ENCODE results near the gene CELF2.

The CELF2 gene

DNA sequence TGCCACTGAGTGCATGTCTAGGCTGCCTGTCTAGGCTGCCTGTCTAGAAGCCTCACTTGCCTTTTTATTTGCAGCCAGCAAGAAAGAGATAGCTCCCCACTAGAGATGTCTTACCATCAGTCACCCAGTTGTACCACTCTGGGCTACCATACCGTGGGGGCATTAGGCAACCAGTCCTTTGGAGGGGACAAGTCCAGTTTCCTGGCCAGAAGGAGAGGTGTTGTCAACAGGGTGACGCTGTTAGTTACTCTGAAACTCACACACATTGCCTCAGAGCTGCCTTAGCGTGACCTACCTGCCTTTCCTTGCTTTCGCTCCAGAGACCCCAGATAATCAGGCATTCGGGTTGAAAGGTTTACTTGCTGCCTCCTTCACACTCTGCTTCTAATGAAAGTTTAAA is 155.4 kb downstream of the CELF2 start (continued):
- TF ChIP-seq, protein P1, sequence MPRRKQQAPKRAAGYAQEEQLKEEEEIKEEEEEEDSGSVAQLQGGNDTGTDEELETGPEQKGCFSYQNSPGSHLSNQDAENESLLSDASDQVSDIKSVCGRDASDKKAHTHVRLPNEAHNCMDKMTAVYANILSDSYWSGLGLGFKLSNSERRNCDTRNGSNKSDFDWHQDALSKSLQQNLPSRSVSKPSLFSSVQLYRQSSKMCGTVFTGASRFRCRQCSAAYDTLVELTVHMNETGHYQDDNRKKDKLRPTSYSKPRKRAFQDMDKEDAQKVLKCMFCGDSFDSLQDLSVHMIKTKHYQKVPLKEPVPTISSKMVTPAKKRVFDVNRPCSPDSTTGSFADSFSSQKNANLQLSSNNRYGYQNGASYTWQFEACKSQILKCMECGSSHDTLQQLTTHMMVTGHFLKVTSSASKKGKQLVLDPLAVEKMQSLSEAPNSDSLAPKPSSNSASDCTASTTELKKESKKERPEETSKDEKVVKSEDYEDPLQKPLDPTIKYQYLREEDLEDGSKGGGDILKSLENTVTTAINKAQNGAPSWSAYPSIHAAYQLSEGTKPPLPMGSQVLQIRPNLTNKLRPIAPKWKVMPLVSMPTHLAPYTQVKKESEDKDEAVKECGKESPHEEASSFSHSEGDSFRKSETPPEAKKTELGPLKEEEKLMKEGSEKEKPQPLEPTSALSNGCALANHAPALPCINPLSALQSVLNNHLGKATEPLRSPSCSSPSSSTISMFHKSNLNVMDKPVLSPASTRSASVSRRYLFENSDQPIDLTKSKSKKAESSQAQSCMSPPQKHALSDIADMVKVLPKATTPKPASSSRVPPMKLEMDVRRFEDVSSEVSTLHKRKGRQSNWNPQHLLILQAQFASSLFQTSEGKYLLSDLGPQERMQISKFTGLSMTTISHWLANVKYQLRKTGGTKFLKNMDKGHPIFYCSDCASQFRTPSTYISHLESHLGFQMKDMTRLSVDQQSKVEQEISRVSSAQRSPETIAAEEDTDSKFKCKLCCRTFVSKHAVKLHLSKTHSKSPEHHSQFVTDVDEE (CRISPR knock-in tag; IDR thresholded peaks at IDR 0.05), result no peak

DNA sequence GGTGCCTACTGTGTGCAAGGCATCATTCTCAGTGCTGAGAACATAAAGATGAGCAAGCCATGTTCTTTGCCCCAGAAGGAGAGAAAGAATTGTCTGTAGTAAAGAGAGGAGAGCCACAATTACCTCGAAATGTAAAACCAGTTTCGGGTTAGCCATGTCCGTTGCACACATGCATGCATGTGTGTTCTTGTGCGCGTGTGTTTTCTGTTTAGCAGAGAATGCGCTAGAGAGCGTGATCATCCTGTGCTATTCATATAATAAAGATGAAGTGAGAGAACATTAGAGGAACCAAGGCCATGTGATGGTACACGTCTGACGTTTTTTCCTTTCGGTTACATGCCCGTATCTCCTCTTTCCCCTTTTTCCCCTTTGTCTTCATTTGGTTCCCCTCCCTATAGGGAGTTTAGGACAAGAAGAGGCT is 158.2 kb downstream of the CELF2 start:
- no peak for TF ChIP-seq PPARA (CRISPR knock-in tag; IDR thresholded peaks at IDR 0.05; ENCODE audit: borderline replicate concordance)
- no peak for TF ChIP-seq ZNF70 (CRISPR knock-in tag; IDR thresholded peaks at IDR 0.05)
- TF ChIP-seq, protein P1 (CRISPR knock-in tag; IDR thresholded peaks at IDR 0.05), result no peak
- no peak for TF ChIP-seq OSR1 (CRISPR knock-in tag; IDR thresholded peaks at IDR 0.05)
- TF ChIP-seq, protein P2, sequence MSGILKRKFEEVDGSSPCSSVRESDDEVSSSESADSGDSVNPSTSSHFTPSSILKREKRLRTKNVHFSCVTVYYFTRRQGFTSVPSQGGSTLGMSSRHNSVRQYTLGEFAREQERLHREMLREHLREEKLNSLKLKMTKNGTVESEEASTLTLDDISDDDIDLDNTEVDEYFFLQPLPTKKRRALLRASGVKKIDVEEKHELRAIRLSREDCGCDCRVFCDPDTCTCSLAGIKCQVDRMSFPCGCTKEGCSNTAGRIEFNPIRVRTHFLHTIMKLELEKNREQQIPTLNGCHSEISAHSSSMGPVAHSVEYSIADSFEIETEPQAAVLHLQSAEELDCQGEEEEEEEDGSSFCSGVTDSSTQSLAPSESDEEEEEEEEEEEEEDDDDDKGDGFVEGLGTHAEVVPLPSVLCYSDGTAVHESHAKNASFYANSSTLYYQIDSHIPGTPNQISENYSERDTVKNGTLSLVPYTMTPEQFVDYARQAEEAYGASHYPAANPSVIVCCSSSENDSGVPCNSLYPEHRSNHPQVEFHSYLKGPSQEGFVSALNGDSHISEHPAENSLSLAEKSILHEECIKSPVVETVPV (CRISPR knock-in tag; IDR thresholded peaks at IDR 0.05), result no peak
- TF ChIP-seq, protein P3, sequence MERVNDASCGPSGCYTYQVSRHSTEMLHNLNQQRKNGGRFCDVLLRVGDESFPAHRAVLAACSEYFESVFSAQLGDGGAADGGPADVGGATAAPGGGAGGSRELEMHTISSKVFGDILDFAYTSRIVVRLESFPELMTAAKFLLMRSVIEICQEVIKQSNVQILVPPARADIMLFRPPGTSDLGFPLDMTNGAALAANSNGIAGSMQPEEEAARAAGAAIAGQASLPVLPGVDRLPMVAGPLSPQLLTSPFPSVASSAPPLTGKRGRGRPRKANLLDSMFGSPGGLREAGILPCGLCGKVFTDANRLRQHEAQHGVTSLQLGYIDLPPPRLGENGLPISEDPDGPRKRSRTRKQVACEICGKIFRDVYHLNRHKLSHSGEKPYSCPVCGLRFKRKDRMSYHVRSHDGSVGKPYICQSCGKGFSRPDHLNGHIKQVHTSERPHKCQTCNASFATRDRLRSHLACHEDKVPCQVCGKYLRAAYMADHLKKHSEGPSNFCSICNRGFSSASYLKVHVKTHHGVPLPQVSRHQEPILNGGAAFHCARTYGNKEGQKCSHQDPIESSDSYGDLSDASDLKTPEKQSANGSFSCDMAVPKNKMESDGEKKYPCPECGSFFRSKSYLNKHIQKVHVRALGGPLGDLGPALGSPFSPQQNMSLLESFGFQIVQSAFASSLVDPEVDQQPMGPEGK (CRISPR knock-in tag; IDR thresholded peaks at IDR 0.05; ENCODE audit: borderline replicate concordance), result no peak
- no peak for TF ChIP-seq ZFP3 (CRISPR knock-in tag; IDR thresholded peaks at IDR 0.05)
- TF ChIP-seq RARB (CRISPR knock-in tag; IDR thresholded peaks at IDR 0.05), result no peak
- ATAC-seq, result no peak

DNA sequence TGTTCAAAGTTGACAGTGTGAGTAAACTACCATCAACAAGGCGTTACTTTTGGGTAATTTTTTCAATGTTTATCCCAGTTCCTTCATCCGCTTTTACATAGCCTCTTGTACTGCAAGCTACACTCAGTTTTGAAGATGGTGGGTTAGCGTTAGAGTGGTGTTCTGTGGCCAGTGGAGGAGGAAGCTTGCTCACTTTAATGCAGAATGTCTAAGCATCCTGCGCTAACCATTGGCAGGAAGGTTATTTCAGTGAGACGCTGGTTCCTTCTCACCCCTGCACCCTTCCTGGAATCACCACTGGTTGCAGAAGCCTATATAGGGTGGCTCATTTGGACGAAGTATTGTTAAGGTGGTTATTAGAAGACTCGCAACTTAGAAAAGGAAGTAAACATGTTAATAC is 159.1 kb downstream of the CELF2 start:
- TF ChIP-seq PPARA (CRISPR knock-in tag; IDR thresholded peaks at IDR 0.05; ENCODE audit: borderline replicate concordance), result no peak
- no peak for TF ChIP-seq TCF4 (CRISPR knock-in tag; IDR thresholded peaks at IDR 0.05; ENCODE audit: borderline replicate concordance)
- TF ChIP-seq ZFP30 (CRISPR knock-in tag; IDR thresholded peaks at IDR 0.05), result no peak
- TF ChIP-seq SNAI2 (CRISPR knock-in tag; IDR thresholded peaks at IDR 0.05), result no peak
- no peak for TF ChIP-seq OSR1 (CRISPR knock-in tag; IDR thresholded peaks at IDR 0.05)
- TF ChIP-seq ZNF565 (CRISPR knock-in tag; conservative IDR thresholded peaks at IDR 0.05; ENCODE audit: low read depth), result no peak
- no peak for TF ChIP-seq CSDC2 (CRISPR knock-in tag; IDR thresholded peaks at IDR 0.05)
- TF ChIP-seq, protein P4, sequence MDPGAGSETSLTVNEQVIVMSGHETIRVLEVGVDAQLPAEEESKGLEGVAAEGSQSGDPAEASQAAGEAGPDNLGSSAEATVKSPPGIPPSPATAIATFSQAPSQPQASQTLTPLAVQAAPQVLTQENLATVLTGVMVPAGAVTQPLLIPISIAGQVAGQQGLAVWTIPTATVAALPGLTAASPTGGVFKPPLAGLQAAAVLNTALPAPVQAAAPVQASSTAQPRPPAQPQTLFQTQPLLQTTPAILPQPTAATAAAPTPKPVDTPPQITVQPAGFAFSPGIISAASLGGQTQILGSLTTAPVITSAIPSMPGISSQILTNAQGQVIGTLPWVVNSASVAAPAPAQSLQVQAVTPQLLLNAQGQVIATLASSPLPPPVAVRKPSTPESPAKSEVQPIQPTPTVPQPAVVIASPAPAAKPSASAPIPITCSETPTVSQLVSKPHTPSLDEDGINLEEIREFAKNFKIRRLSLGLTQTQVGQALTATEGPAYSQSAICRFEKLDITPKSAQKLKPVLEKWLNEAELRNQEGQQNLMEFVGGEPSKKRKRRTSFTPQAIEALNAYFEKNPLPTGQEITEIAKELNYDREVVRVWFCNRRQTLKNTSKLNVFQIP (CRISPR knock-in tag; IDR thresholded peaks at IDR 0.05; ENCODE audit: borderline replicate concordance, low read depth), result no peak
- TF ChIP-seq ZNF70 (CRISPR knock-in tag; IDR thresholded peaks at IDR 0.05), result no peak
- no peak for TF ChIP-seq TOX (CRISPR knock-in tag; IDR thresholded peaks at IDR 0.05; ENCODE audit: borderline replicate concordance)
- no peak for TF ChIP-seq ZC3H10 (CRISPR knock-in tag; IDR thresholded peaks at IDR 0.05)
- no peak for ATAC-seq

DNA sequence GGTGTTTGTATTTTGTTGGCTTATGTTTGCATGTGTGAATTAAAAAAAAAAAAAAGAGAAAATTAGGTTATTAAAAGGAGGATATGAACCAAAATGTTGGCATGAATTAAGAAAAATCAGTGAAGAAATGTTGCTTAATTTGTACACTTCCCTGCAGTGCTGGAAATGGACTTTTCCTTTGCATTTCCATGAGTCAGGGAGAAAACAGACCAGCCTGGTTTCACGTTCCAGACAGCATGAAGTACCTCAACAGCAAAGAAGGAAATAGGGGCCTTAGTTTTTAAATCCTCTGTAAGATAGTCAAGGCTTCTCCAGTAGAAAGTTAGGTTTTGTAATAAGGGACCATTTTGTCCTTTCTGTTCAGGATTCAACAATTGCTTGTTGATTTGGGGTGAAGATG is 159.7 kb downstream of the CELF2 start:
- TF ChIP-seq ZNF70 (CRISPR knock-in tag; IDR thresholded peaks at IDR 0.05), result no peak
- TF ChIP-seq TOX (CRISPR knock-in tag; IDR thresholded peaks at IDR 0.05; ENCODE audit: borderline replicate concordance), result no peak
- no peak for TF ChIP-seq ISL1 (CRISPR knock-in tag; IDR thresholded peaks at IDR 0.05)
- TF ChIP-seq BACH2 (CRISPR knock-in tag; IDR thresholded peaks at IDR 0.05; ENCODE audit: borderline replicate concordance), result no peak
- no peak for TF ChIP-seq ESRRG (CRISPR knock-in tag; IDR thresholded peaks at IDR 0.05)
- TF ChIP-seq GLIS3 (CRISPR knock-in tag; IDR thresholded peaks at IDR 0.05), result no peak
- no peak for TF ChIP-seq TCF4 (CRISPR knock-in tag; IDR thresholded peaks at IDR 0.05; ENCODE audit: borderline replicate concordance)
- no peak for TF ChIP-seq RARB (CRISPR knock-in tag; IDR thresholded peaks at IDR 0.05)
- TF ChIP-seq, protein P5, sequence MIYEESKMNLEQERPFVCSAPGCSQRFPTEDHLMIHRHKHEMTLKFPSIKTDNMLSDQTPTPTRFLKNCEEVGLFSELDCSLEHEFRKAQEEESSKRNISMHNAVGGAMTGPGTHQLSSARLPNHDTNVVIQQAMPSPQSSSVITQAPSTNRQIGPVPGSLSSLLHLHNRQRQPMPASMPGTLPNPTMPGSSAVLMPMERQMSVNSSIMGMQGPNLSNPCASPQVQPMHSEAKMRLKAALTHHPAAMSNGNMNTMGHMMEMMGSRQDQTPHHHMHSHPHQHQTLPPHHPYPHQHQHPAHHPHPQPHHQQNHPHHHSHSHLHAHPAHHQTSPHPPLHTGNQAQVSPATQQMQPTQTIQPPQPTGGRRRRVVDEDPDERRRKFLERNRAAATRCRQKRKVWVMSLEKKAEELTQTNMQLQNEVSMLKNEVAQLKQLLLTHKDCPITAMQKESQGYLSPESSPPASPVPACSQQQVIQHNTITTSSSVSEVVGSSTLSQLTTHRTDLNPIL (CRISPR knock-in tag; IDR thresholded peaks at IDR 0.05; ENCODE audit: low read depth), result no peak
- TF ChIP-seq, protein P3 (CRISPR knock-in tag; IDR thresholded peaks at IDR 0.05; ENCODE audit: borderline replicate concordance), result no peak
- TF ChIP-seq ZNF8 (CRISPR knock-in tag; IDR thresholded peaks at IDR 0.05), result no peak
- TF ChIP-seq PPARA (CRISPR knock-in tag; IDR thresholded peaks at IDR 0.05; ENCODE audit: borderline replicate concordance), result no peak
- no peak for TF ChIP-seq SNAI2 (CRISPR knock-in tag; IDR thresholded peaks at IDR 0.05)
- TF ChIP-seq CSDC2 (CRISPR knock-in tag; IDR thresholded peaks at IDR 0.05), result no peak
- no peak for ATAC-seq

Measured in SK-N-SH treated with all-trans-retinoic acid at 6 μM for 48 hours (cell line).